WI38 (cell line): ENCODE results near the gene FOXO1.

Source experiments
- H3K4me3 ChIP-seq: 2 replicates; pipeline ENCODE4 v1.5.1; 2011; ENCODE audit warnings: low read depth, mild to moderate bottlenecking, control low read depth, low read length
- TF ChIP-seq, protein P1 (sequence below): IDR thresholded peaks from 2 replicates; pipeline ENCODE4 v1.5.1; 2012; ENCODE audit warnings: low read depth, mild to moderate bottlenecking, control low read depth, low read length

FOXO1 gene

DNA sequence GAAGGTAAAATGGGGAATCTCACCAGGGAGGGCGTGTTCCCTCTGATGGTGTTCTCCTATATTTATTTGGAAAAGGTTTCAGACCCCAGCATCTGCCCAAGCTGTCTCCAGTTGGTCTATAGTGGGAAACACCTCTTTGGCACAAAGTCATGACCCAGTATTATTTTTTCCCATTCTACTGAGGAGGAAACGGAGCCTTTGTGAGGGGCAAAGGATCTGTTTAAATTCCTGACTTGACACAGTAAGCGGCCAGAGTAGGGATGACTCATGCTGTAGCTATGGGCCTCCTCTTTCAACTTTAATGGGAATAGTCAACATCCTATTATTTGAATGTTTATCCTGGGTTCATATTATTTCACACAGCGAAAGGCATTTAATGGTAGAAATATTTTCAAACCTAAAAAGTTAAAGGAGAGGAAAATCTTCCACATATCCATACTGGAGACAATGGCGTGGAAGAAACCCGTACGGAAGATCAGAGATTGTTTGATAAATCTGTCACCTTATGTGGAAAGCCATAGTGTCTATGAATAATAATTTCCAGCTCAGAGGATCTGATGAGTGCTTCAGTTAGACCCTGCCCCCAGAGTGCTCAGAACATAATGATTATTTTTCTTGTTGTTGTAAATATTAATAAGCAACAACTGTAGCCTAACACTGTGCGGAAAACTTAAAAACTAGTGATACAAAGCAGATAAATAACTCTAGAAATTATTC is 126.0 kb downstream of the FOXO1 start:
- TF ChIP-seq, protein P1, sequence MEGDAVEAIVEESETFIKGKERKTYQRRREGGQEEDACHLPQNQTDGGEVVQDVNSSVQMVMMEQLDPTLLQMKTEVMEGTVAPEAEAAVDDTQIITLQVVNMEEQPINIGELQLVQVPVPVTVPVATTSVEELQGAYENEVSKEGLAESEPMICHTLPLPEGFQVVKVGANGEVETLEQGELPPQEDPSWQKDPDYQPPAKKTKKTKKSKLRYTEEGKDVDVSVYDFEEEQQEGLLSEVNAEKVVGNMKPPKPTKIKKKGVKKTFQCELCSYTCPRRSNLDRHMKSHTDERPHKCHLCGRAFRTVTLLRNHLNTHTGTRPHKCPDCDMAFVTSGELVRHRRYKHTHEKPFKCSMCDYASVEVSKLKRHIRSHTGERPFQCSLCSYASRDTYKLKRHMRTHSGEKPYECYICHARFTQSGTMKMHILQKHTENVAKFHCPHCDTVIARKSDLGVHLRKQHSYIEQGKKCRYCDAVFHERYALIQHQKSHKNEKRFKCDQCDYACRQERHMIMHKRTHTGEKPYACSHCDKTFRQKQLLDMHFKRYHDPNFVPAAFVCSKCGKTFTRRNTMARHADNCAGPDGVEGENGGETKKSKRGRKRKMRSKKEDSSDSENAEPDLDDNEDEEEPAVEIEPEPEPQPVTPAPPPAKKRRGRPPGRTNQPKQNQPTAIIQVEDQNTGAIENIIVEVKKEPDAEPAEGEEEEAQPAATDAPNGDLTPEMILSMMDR, result no peak
- no peak overlapping the region for H3K4me3 ChIP-seq

DNA sequence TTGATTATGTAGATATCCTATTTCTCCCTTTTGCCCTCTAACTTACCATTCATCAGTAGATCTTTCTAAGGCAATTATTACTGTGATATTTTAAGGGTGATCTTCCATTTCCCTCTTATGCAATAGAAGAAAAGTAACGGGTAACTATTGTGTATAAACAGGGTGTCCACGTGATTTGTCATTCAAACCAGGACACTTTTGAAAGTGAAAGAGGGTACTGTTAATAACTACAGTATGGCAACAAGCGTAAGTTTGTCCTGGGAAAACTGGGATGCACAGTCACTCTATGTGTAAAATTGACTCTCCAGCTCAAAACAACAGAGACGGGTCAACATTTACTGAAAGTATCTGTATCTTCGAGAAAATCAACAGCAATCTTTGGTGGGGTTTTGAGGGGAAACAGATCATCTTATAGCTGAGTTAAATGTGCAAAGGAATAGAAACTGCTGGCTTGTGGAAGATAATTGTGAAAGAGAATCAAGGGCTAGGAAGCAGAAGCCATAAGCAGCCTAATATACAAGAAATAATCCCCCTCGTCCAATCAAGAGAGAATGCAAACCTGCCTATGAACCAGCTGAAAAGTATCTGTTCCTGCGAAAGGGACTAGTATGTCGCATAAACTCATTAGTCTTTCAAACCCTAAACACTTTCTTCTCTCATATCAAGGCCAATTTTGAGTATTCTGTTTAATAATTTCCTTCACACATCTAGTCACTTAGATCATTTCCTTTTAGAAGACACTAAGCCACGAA is 126.7 kb downstream of the FOXO1 start:
- TF ChIP-seq, protein P1, result no peak
- no peak overlapping the region for H3K4me3 ChIP-seq

DNA sequence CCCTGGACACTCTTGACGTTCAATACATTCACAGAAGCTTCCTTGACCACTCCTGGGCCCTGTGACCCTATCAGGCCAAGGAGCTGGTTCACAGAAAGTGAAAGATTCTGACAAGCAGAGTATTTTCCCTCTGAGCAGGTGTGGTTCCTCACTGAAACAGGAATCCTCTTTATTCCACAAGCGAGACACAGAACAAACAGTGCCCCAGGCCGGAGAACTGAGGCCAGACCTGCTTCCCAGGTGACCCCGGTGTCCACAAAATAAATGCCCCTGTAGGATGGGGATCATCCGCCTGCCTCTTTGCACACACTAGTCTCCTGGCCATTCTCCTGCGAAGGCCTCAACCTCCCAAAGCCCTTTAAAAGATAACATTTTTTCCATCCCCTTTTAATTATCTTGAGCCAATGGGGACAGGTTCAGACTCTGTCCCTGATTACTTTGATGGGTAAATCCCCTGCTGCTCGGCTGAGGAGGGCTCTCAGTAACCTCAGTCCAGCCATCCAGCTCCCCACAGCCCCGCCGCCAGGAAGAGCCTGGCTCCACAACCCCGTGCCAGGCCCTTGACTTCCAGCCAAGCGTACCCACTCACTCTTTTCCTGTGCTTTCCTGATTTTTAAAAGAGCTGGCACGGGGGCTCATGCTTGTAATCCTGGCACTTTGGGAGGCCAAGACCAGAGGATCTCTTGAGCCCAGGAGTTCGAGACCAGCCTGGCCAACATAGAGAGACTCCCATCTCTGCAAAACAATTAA is 129.1 kb downstream of the FOXO1 start:
- TF ChIP-seq, protein P1, result no peak

DNA sequence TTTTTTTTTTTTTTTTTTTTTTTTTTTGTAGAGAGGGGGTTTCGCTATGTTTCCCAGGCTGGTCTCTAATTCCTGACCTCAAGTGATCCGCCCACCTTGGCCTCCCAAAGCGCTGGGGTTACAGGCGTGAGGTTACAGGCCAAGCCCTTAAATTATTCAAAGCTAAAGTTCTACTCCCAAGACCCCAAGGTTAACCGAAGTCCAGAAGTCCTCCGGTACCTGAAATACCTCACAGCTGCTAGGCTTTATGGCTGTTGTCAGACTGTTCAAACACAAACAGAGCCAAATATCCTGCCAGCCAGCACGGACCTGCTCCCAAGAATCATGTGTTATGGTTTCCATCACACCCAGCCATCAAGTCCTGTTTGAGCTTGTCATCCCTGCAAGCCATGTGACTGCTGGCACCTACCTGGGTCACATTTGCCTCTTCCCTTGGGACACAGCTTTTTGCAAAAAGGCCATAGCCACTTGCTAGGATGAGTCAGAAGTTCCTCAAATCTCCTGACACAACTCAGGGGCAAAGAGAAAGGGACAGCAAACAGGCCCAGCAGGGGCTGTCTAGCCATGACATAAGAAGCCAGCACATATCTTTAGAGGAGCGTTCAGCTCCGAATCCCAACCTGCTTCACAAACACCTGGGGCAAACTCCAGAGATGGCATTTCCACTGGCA is 129.9 kb downstream of the FOXO1 start:
- TF ChIP-seq, protein P1, result no peak
- no peak overlapping the region for H3K4me3 ChIP-seq

More for the DNA sequence above, 129.1 kb downstream of the FOXO1 start:
- no peak overlapping the region for H3K4me3 ChIP-seq

DNA sequence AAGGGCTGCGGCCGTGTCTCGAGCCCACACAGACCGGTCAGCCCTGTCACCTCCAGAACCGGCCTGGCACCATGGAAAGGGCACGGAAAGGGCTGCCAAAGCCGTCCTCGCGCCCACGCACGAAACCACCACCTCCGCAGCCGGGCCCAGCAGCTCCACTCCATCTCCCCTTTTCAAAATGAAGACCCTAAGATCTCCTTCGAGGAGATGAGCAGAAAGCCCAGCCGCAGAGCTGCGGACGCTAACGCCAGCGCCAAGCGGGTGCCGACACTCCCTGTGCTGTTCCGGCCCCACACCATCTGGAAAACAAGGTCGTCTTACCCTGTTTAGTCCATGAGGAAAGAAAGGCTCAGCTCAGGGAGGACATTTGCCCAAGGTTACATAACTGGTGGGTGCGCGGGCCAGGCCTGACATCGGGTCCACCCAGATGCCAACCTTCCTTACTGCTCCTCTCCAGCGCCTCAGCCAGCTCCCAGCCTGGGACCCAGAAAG is 131.1 kb downstream of the FOXO1 start:
- TF ChIP-seq, protein P1, result no peak
- no peak overlapping the region for H3K4me3 ChIP-seq

DNA sequence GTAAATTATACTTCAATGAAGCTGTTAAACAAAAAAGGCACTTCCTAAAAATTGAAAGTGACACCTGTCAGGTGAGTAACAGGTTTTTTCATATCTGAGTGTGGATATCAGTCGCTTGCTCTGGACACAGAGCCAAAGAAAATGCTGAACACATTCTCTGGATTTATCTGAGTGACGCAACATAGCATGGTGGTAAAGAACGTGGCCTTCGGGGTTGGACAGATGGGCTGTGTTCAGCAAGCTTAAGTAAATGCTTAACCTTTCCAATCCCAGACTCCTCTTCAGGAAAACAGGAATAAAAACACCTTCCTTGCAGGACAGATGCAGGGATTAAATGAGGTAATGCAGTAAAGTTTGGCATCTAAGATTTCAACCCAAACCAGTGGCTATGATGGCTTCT is 132.0 kb downstream of the FOXO1 start:
- H3K4me3 ChIP-seq, result no peak overlapping the region
- TF ChIP-seq, protein P1, result no peak
